K562 (cell line): ENCODE data around the gene IFI27L1. TPM values are rescaled to one million over a fixed set of nuclear protein-coding genes. Genes with fewer than 3 reads are reported as not detected.

Experiments used
- polyA plus RNA-seq, 8 experiments: library from polyadenylated mRNA; depleted of rRNA in 4 of 8; stranded (reverse) in 5 of 8; unstranded in 3 of 8; fragments of >200 nt; fragmentation: Nextera tagmentation in 2 of 8; fragmentation: Illumina TruSeq in 1 of 8; extraction: Ambion mirVana in 2 of 8; extraction: Trizol in 1 of 8; gene quantifications; 2 replicates each; pipeline versions ENCODE4 v1.2.1 to v1.2.3, GENCODE V29; 2011 to 2014; ENCODE audit warnings: inconsistent platforms in 1 of 8, missing spikeins in 1 of 8
- total RNA-seq, 7 experiments: library from RNA; depleted of rRNA in 6 of 7; stranded (reverse); fragments of >200 nt in 6 of 7; fragmentation: Illumina TruSeq in 2 of 7; extraction: Trizol in 2 of 7; gene quantifications; 2 replicates each; pipeline versions ENCODE4 v1.2.1 to v1.2.3, GENCODE V29; 2011 to 2021; ENCODE audit warnings: low replicate concordance in 1 of 7

IFI27L1 gene
- total and polyA plus RNA-seq, 9 of the 15 experiments (the other 6 are each of a cell fraction or from before 2014, with no cell fraction given), result 14.5 to 28.0 (median 23.8) TPM

Other genes with a start within 250 kb of the IFI27L1 start
Only the 7 nearest of the 10 such genes appear.
- gene ASB2, start 104.7 kb upstream of the IFI27L1 start, total RNA-seq (2014; rRNA removed), result not detected in 2 replicates
- not detected in 2 replicates for gene ASB2, start 104.7 kb upstream of the IFI27L1 start, total RNA-seq (2014; rRNA removed; fragmentation: Illumina TruSeq; extraction: Trizol)
- not detected in 2 replicates for gene ASB2, start 104.7 kb upstream of the IFI27L1 start, total RNA-seq (2015; rRNA removed; fragmentation: Illumina TruSeq; extraction: Trizol)
- not detected in 2 replicates for gene ASB2, start 104.7 kb upstream of the IFI27L1 start, total RNA-seq (2021)
- not detected in 2 replicates for gene ASB2, start 104.7 kb upstream of the IFI27L1 start, polyA plus RNA-seq (2011; rRNA removed)
- not detected in 2 replicates for gene ASB2, start 104.7 kb upstream of the IFI27L1 start, polyA plus RNA-seq (2014; fragmentation: Illumina TruSeq; extraction: Trizol)
- not detected for gene ASB2, start 104.7 kb upstream of the IFI27L1 start, polyA plus RNA-seq (2014; fragmentation: Nextera tagmentation; extraction: Ambion mirVana)
- gene ASB2, start 104.7 kb upstream of the IFI27L1 start, polyA plus RNA-seq (2014; rRNA removed), result not detected in 2 replicates
- gene CCDC197, start 84.0 kb upstream of the IFI27L1 start, total RNA-seq (2014; rRNA removed), result not detected in 2 replicates
- not detected in 2 replicates for gene CCDC197, start 84.0 kb upstream of the IFI27L1 start, total RNA-seq (2014; rRNA removed; fragmentation: Illumina TruSeq; extraction: Trizol)
- gene CCDC197, start 84.0 kb upstream of the IFI27L1 start, total RNA-seq (2015; rRNA removed; fragmentation: Illumina TruSeq; extraction: Trizol), result not detected in 2 replicates
- not detected in 2 replicates for gene CCDC197, start 84.0 kb upstream of the IFI27L1 start, total RNA-seq (2021)
- gene CCDC197, start 84.0 kb upstream of the IFI27L1 start, polyA plus RNA-seq (2011; rRNA removed), result not detected in 2 replicates
- gene CCDC197, start 84.0 kb upstream of the IFI27L1 start, polyA plus RNA-seq (2014; fragmentation: Illumina TruSeq; extraction: Trizol), result not detected in 2 replicates
- not detected for gene CCDC197, start 84.0 kb upstream of the IFI27L1 start, polyA plus RNA-seq (2014; fragmentation: Nextera tagmentation; extraction: Ambion mirVana)
- gene CCDC197, start 84.0 kb upstream of the IFI27L1 start, polyA plus RNA-seq (2014; rRNA removed), result not detected in 2 replicates
- 0.23 and 0.24 TPM in 2 replicates for gene OTUB2, start 55.0 kb upstream of the IFI27L1 start, total RNA-seq (2014; rRNA removed)
- gene OTUB2, start 55.0 kb upstream of the IFI27L1 start, total RNA-seq (2014; rRNA removed; fragmentation: Illumina TruSeq; extraction: Trizol), result 0.07 and 0.35 TPM in 2 replicates
- gene OTUB2, start 55.0 kb upstream of the IFI27L1 start, total RNA-seq (2015; rRNA removed; fragmentation: Illumina TruSeq; extraction: Trizol), result 0.11 and 0.15 TPM in 2 replicates
- gene OTUB2, start 55.0 kb upstream of the IFI27L1 start, total RNA-seq (2021), result 0.31 and 0.34 TPM in 2 replicates
- gene OTUB2, start 55.0 kb upstream of the IFI27L1 start, polyA plus RNA-seq (2011; rRNA removed), result 0.11 and 0.20 TPM in 2 replicates
- gene OTUB2, start 55.0 kb upstream of the IFI27L1 start, polyA plus RNA-seq (2014; fragmentation: Illumina TruSeq; extraction: Trizol), result 0.15 and 0.21 TPM in 2 replicates
- gene OTUB2, start 55.0 kb upstream of the IFI27L1 start, polyA plus RNA-seq (2014; fragmentation: Nextera tagmentation; extraction: Ambion mirVana), result under 1 TPM; 0.01 to 0.08 TPM
- gene OTUB2, start 55.0 kb upstream of the IFI27L1 start, polyA plus RNA-seq (2014; rRNA removed), result 0.08 and 0.26 TPM in 2 replicates
- gene DDX24, start 108 bp upstream of the IFI27L1 start, total RNA-seq (2014; rRNA removed), result 98.3 and 104 TPM in 2 replicates
- 129 and 139 TPM in 2 replicates for gene DDX24, start 108 bp upstream of the IFI27L1 start, total RNA-seq (2014; rRNA removed; fragmentation: Illumina TruSeq; extraction: Trizol)
- gene DDX24, start 108 bp upstream of the IFI27L1 start, total RNA-seq (2015; rRNA removed; fragmentation: Illumina TruSeq; extraction: Trizol), result 122 and 125 TPM in 2 replicates
- 118 and 127 TPM in 2 replicates for gene DDX24, start 108 bp upstream of the IFI27L1 start, total RNA-seq (2021)
- gene DDX24, start 108 bp upstream of the IFI27L1 start, polyA plus RNA-seq (2011; rRNA removed), result 95.7 and 98.6 TPM in 2 replicates
- 139 and 175 TPM in 2 replicates for gene DDX24, start 108 bp upstream of the IFI27L1 start, polyA plus RNA-seq (2014; fragmentation: Illumina TruSeq; extraction: Trizol)
- 100 to 1,000 TPM in 1 of 2 experiments, 10 to 100 TPM in 1; 95.1 to 136 TPM for gene DDX24, start 108 bp upstream of the IFI27L1 start, polyA plus RNA-seq (2014; fragmentation: Nextera tagmentation; extraction: Ambion mirVana)
- 67.4 and 82.4 TPM in 2 replicates for gene DDX24, start 108 bp upstream of the IFI27L1 start, polyA plus RNA-seq (2014; rRNA removed)
- gene IFI27, start 29.4 kb downstream of the IFI27L1 start, total RNA-seq (2014; rRNA removed), result 0.45 and 0.98 TPM in 2 replicates
- 0.95 and 1.1 TPM in 2 replicates for gene IFI27, start 29.4 kb downstream of the IFI27L1 start, total RNA-seq (2014; rRNA removed; fragmentation: Illumina TruSeq; extraction: Trizol)
- gene IFI27, start 29.4 kb downstream of the IFI27L1 start, total RNA-seq (2015; rRNA removed; fragmentation: Illumina TruSeq; extraction: Trizol), result 1.6 and 1.8 TPM in 2 replicates
- gene IFI27, start 29.4 kb downstream of the IFI27L1 start, total RNA-seq (2021), result 1.0 and 1.3 TPM in 2 replicates
- gene IFI27, start 29.4 kb downstream of the IFI27L1 start, polyA plus RNA-seq (2011; rRNA removed), result 2.0 TPM in 2 replicates
- 0.19 and 1.2 TPM in 2 replicates for gene IFI27, start 29.4 kb downstream of the IFI27L1 start, polyA plus RNA-seq (2014; fragmentation: Illumina TruSeq; extraction: Trizol)
- 1 to 10 TPM; 2.4 to 3.4 TPM for gene IFI27, start 29.4 kb downstream of the IFI27L1 start, polyA plus RNA-seq (2014; fragmentation: Nextera tagmentation; extraction: Ambion mirVana)
- gene IFI27, start 29.4 kb downstream of the IFI27L1 start, polyA plus RNA-seq (2014; rRNA removed), result 0.89 TPM in 1 of 2 replicates, not detected in the other
- 8.0 and 9.3 TPM in 2 replicates for gene IFI27L2, start 48.3 kb downstream of the IFI27L1 start, total RNA-seq (2014; rRNA removed)
- gene IFI27L2, start 48.3 kb downstream of the IFI27L1 start, total RNA-seq (2014; rRNA removed; fragmentation: Illumina TruSeq; extraction: Trizol), result 2.3 and 2.7 TPM in 2 replicates
- 4.1 and 6.1 TPM in 2 replicates for gene IFI27L2, start 48.3 kb downstream of the IFI27L1 start, total RNA-seq (2015; rRNA removed; fragmentation: Illumina TruSeq; extraction: Trizol)
- gene IFI27L2, start 48.3 kb downstream of the IFI27L1 start, total RNA-seq (2021), result 4.4 and 5.5 TPM in 2 replicates
- 3.3 and 4.1 TPM in 2 replicates for gene IFI27L2, start 48.3 kb downstream of the IFI27L1 start, polyA plus RNA-seq (2011; rRNA removed)
- 2.5 and 3.8 TPM in 2 replicates for gene IFI27L2, start 48.3 kb downstream of the IFI27L1 start, polyA plus RNA-seq (2014; fragmentation: Illumina TruSeq; extraction: Trizol)
- 1 to 10 TPM; 1.0 to 3.0 TPM for gene IFI27L2, start 48.3 kb downstream of the IFI27L1 start, polyA plus RNA-seq (2014; fragmentation: Nextera tagmentation; extraction: Ambion mirVana)
- gene IFI27L2, start 48.3 kb downstream of the IFI27L1 start, polyA plus RNA-seq (2014; rRNA removed), result 5.9 and 9.0 TPM in 2 replicates
- 0.04 TPM in 1 of 2 replicates, not detected in the other for gene PPP4R4, start 93.0 kb downstream of the IFI27L1 start, total RNA-seq (2014; rRNA removed)
- gene PPP4R4, start 93.0 kb downstream of the IFI27L1 start, total RNA-seq (2014; rRNA removed; fragmentation: Illumina TruSeq; extraction: Trizol), result not detected in 2 replicates
- 0.11 TPM in 1 of 2 replicates, not detected in the other for gene PPP4R4, start 93.0 kb downstream of the IFI27L1 start, total RNA-seq (2015; rRNA removed; fragmentation: Illumina TruSeq; extraction: Trizol)
- not detected in 2 replicates for gene PPP4R4, start 93.0 kb downstream of the IFI27L1 start, total RNA-seq (2021)
- 0.26 TPM in 1 of 2 replicates, not detected in the other for gene PPP4R4, start 93.0 kb downstream of the IFI27L1 start, polyA plus RNA-seq (2011; rRNA removed)
- not detected in 2 replicates for gene PPP4R4, start 93.0 kb downstream of the IFI27L1 start, polyA plus RNA-seq (2014; fragmentation: Illumina TruSeq; extraction: Trizol)
- not detected for gene PPP4R4, start 93.0 kb downstream of the IFI27L1 start, polyA plus RNA-seq (2014; fragmentation: Nextera tagmentation; extraction: Ambion mirVana)
- not detected in 2 replicates for gene PPP4R4, start 93.0 kb downstream of the IFI27L1 start, polyA plus RNA-seq (2014; rRNA removed)